Measurements from ENCODE around the gene ATP5IF1. TPM values are rescaled to one million over a fixed set of nuclear protein-coding genes. Genes with fewer than 3 reads are reported as not detected.

ATP5IF1 gene
- 100 to 1,000 TPM; 125 to 333 (median 193) TPM for total RNA-seq

DNA sequence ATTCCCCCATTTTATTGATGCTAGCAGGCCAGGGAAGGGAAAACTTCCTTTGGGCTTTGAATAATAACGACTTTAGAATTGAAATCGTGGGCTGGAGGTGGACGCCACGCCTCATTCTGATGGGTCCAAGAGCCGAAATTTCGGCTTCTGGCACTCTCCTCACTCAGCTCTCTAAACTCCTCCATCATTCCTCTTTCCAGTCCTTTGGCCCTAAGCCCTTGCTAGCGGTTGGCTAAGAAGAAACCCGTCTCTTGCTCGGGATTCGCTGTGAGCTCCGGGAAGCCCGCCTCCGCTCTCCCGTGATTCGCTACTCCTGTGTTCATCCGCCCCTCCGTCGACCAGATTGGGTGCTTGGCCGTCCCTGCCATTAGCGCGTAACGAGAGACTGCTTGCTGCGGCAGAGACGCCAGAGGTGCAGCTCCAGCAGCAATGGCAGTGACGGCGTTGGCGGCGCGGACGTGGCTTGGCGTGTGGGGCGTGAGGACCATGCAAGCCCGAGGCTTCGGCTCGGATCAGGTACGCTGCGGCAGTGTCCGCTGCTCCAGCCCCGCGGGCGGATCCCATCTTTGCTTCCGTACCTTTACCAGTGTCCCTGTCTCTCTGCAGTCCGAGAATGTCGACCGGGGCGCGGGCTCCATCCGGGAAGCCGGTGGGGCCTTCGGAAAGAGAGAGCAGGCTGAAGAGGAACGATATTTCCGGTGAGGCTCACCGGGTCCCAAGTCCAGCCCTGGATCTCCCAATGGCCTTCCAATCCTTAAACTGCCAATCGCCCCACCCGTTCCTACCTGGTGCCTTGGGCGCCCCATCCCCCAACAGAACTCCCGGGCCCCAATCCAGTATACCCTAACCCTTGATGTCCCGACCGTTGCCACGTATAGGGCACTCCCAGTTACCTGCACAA is at the start of gene ATP5IF1:
ATP5IF1 (plus strand) TSS at position 370 of the 901 bp plus-strand sequence; CDS start at position 430, 60 bp downstream.
- Histone ChIP-seq H3K27ac (peak within 1 kb of the TSS; percentile 94 to 99 (median 95)), H3K36me3 (peaks cover 0 to 7% of the 10 kb centered on the region in 2 donors), H3K4me3 (peak within 1 kb of the TSS; percentile 86 to 99 (median 94)), H3K4me1 (peaks cover 42 to 46% of the 10 kb centered on the region in 2 donors), H3K27me3 (no peaks in the 10 kb centered on the region), H3K9me3 (no peaks in the 10 kb centered on the region)
- peak; percentile 99 for DNase-seq
- intact Hi-C loops (cut with DNase I; ENCODE audit: low total_unique reads) (no loop called here), in situ Hi-C loops (cut with MboI; ENCODE audit: low sequenced_read_pairs in 4 of 4) (no loop called here)
- ATAC-seq, result peak; percentile 91 to 92
- TF ChIP-seq, protein P1, sequence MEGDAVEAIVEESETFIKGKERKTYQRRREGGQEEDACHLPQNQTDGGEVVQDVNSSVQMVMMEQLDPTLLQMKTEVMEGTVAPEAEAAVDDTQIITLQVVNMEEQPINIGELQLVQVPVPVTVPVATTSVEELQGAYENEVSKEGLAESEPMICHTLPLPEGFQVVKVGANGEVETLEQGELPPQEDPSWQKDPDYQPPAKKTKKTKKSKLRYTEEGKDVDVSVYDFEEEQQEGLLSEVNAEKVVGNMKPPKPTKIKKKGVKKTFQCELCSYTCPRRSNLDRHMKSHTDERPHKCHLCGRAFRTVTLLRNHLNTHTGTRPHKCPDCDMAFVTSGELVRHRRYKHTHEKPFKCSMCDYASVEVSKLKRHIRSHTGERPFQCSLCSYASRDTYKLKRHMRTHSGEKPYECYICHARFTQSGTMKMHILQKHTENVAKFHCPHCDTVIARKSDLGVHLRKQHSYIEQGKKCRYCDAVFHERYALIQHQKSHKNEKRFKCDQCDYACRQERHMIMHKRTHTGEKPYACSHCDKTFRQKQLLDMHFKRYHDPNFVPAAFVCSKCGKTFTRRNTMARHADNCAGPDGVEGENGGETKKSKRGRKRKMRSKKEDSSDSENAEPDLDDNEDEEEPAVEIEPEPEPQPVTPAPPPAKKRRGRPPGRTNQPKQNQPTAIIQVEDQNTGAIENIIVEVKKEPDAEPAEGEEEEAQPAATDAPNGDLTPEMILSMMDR (IDR thresholded peaks at IDR 0.05 in 4 of 5, conservative IDR thresholded peaks at IDR 0.05 in 1 of 5), result peak in 1 of 5 experiments; percentile 21
- peak; percentile 96 to 97 for TF ChIP-seq POLR2A (IDR thresholded peaks at IDR 0.05)

DNA sequence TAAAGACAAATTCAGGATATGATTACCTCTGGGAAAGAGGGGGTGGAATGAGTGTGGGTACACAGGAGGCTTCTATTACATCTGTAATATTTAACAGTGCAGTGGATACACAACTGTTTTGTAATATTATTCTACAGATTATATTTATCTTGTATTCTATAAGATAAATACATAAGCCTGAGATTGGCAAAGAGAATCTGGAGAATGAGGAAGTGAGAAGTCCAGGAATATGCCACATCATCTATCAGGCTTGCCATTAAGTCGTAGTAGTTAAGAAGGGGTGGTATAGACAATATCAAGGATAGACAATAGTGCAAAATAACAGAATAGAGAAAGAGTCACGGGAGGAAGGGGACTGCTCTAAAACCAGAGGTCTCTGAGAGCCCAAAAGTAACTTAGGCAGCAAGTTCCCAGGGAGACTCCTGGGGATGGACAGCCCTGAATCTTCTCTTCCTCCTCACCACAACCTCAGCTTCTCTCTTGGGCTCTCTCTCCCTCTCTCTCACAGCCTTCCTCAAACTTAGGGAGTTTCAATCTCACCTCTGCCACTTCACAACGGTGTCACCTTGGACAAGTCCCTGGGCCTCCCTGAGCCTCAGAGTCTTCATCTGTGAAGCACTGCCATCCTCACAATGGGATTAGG is 45.5 kb upstream of the ATP5IF1 start:
- ATAC-seq, result no peak
- no peaks in the 10 kb centered on the region for H3K36me3 ChIP-seq
- no peaks in the 10 kb centered on the region for H3K9me3 ChIP-seq
- TF ChIP-seq POLR2A (IDR thresholded peaks at IDR 0.05), result no peak
- TF ChIP-seq, protein P1 (IDR thresholded peaks at IDR 0.05 in 4 of 5, conservative IDR thresholded peaks at IDR 0.05 in 1 of 5), result no peak
- H3K4me1 ChIP-seq, result no peaks in the 10 kb centered on the region
- DNase-seq, result no peak
- no peaks in the 10 kb centered on the region for H3K27me3 ChIP-seq
- in situ Hi-C loops (cut with MboI; ENCODE audit: low sequenced_read_pairs in 4 of 4) (no loop called here), intact Hi-C loops (cut with DNase I; ENCODE audit: low total_unique reads) (no loop called here)
- H3K27ac ChIP-seq, result no peak overlapping the region
- H3K4me3 ChIP-seq, result no peak overlapping the region

DNA sequence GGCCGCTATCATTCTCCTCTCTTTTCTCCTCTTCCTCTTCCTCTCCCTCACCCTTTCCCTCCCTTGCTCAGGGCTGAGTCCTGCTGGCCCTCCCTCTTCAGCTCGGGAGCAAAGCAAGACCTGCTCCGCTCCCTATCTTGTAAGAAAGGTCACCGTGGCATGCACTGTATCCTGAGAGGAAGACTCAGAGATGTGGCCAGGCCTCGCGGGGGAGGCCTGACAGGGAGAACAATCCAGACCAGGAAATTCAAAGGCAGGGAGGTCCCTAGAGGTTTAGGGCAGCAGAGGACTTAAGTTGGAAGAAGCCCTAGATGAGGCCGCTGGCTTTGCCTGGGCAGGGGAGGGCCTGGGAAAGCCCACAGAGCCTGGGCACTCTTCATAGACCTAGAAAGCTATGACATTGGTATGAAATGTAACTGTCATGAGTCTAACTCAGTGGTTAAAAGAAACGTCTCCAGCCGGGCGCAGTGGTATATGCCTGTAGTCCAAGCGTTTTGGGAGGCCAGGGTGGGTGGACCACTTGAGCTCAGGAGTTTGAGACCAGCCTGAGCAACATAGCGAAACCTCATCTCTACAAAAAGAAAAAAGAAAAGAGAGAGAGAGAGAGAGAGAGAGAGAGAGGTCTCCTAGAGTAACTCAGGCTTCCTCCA is 44.8 kb upstream of the ATP5IF1 start:
- Histone ChIP-seq H3K4me3 (no peak overlapping the region), H3K27me3 (no peaks in the 10 kb centered on the region), H3K9me3 (no peaks in the 10 kb centered on the region), H3K36me3 (no peaks in the 10 kb centered on the region), H3K27ac (no peak overlapping the region), H3K4me1 (no peaks in the 10 kb centered on the region)
- ATAC-seq (no peak), DNase-seq (no peak)
- TF ChIP-seq, protein P1 (IDR thresholded peaks at IDR 0.05 in 4 of 5, conservative IDR thresholded peaks at IDR 0.05 in 1 of 5), result no peak
- TF ChIP-seq POLR2A (IDR thresholded peaks at IDR 0.05), result no peak
- in situ Hi-C loops (cut with MboI; ENCODE audit: low sequenced_read_pairs in 4 of 4), result no loop called here
- intact Hi-C loops (cut with DNase I; ENCODE audit: low total_unique reads), result no loop called here

DNA sequence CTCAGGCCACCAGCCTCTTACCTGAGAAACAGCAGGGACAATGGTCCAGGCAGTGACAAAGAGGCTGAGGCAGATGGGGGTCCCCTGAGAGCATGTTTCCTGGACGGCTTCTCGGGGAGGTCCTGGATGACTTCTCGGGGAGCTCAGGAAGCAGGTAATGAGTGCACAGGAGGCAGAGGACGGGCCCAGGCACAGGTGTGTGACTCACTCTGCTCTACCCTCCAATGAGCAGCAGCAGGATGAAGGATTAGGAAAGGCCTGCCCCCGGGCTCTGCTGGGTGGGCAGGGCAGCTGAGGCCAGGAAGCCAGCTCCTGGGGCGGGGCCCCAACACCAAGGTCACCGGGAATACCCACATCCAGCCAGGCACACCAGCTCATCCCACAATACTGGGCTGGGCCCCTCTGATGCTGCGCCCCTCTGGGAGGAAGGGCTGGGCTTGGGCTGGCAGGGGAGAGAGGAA is 42.2 kb upstream of the ATP5IF1 start:
- TF ChIP-seq POLR2A (IDR thresholded peaks at IDR 0.05), result no peak
- TF ChIP-seq, protein P1 (IDR thresholded peaks at IDR 0.05 in 4 of 5, conservative IDR thresholded peaks at IDR 0.05 in 1 of 5), result no peak
- Histone ChIP-seq H3K27me3 (no peaks in the 10 kb centered on the region), H3K27ac (no peak overlapping the region), H3K4me1 (no peaks in the 10 kb centered on the region), H3K9me3 (no peaks in the 10 kb centered on the region), H3K36me3 (peaks cover 0 to 7% of the 10 kb centered on the region in 2 donors), H3K4me3 (no peak overlapping the region)
- in situ Hi-C loops (cut with MboI; ENCODE audit: low sequenced_read_pairs in 4 of 4) (no loop called here), intact Hi-C loops (cut with DNase I; ENCODE audit: low total_unique reads) (no loop called here)
- ATAC-seq (no peak), DNase-seq (no peak)
